ENCODE results near the gene HP1BP3. TPM values are rescaled to one million over a fixed set of nuclear protein-coding genes. Genes with fewer than 3 reads are reported as not detected.

Gene HP1BP3
- total and polyA plus RNA-seq, 5 donors, result 58.1 to 147 (median 140) TPM

- Histone ChIP-seq H3K9me3 (ENCODE audit: control insufficient read depth, low read length) (no peaks in the 10 kb centered on the region), H3K27me3 (ENCODE audit: control insufficient read depth, insufficient read depth) (no peaks in the 10 kb centered on the region), H3K4me3 (ENCODE audit: low read length) (no peak overlapping the region), H3K27ac (ENCODE audit: low read length) (no peak overlapping the region), H3K4me1 (ENCODE audit: control insufficient read depth, insufficient read depth, low read length) (no peaks in the 10 kb centered on the region)
- intact Hi-C loops (cut with DNase I), result no loop called here
- ATAC-seq, result no peak
- 95% methylated on average over 6 of the region's 6 CpGs for WGBS
- no peak for DNase-seq
These were observed 16.6 kb downstream of the HP1BP3 start for GRCh38 chr1:20770314-20771087.

- Histone ChIP-seq H3K4me1 (ENCODE audit: control insufficient read depth, insufficient read depth, low read length) (no peaks in the 10 kb centered on the region), H3K4me3 (ENCODE audit: low read length) (no peak overlapping the region), H3K27me3 (ENCODE audit: control insufficient read depth, insufficient read depth) (no peaks in the 10 kb centered on the region), H3K9me3 (ENCODE audit: control insufficient read depth, low read length) (no peaks in the 10 kb centered on the region), H3K27ac (ENCODE audit: low read length) (no peak overlapping the region)
- ATAC-seq (peak; percentile 38 to 41), DNase-seq (no peak)
- intact Hi-C loops (cut with DNase I), result no loop called here
These were observed 19.8 kb downstream of the HP1BP3 start for GRCh38 chr1:20767271-20767670.

GRCh38 chr1:20763417-20763816 is 23.7 kb downstream of the HP1BP3 start:
- no peak for ATAC-seq
- WGBS, result 96% methylated on average over 3 of the region's 3 CpGs
- H3K27me3 ChIP-seq (ENCODE audit: control insufficient read depth, insufficient read depth), result no peaks in the 10 kb centered on the region
- intact Hi-C loops (cut with DNase I), result no loop called here
- no peaks in the 10 kb centered on the region for H3K9me3 ChIP-seq (ENCODE audit: control insufficient read depth, low read length)
- no peak overlapping the region for H3K27ac ChIP-seq (ENCODE audit: low read length)
- no peak for DNase-seq
- H3K4me1 ChIP-seq (ENCODE audit: control insufficient read depth, insufficient read depth, low read length), result no peaks in the 10 kb centered on the region
- no peak overlapping the region for H3K4me3 ChIP-seq (ENCODE audit: low read length)

- no peak for ATAC-seq
These were observed 26.8 kb downstream of the HP1BP3 start for GRCh38 chr1:20760322-20760721.

GRCh38 chr1:20753589-20753988 is 33.5 kb downstream of the HP1BP3 start:
- Histone ChIP-seq H3K4me1 (ENCODE audit: control insufficient read depth, insufficient read depth, low read length) (no peaks in the 10 kb centered on the region), H3K4me3 (ENCODE audit: low read length) (no peak overlapping the region), H3K27ac (ENCODE audit: low read length) (no peak overlapping the region), H3K9me3 (ENCODE audit: control insufficient read depth, low read length) (no peaks in the 10 kb centered on the region), H3K27me3 (ENCODE audit: control insufficient read depth, insufficient read depth) (no peaks in the 10 kb centered on the region)
- ATAC-seq, result no peak
- WGBS, result 94% methylated on average over 3 of the region's 3 CpGs
- intact Hi-C loops (cut with DNase I), result no loop called here
- DNase-seq, result no peak

More at GRCh38 chr1:20760322-20760721, 26.8 kb downstream of the HP1BP3 start:
- H3K27ac ChIP-seq (ENCODE audit: low read length), result no peak overlapping the region
- intact Hi-C loops (cut with DNase I), result no loop called here
- H3K4me3 ChIP-seq (ENCODE audit: low read length), result no peak overlapping the region
- no peaks in the 10 kb centered on the region for H3K4me1 ChIP-seq (ENCODE audit: control insufficient read depth, insufficient read depth, low read length)
- no peak for DNase-seq
- no peaks in the 10 kb centered on the region for H3K27me3 ChIP-seq (ENCODE audit: control insufficient read depth, insufficient read depth)
- 93% methylated on average over 6 of the region's 6 CpGs for WGBS
- no peaks in the 10 kb centered on the region for H3K9me3 ChIP-seq (ENCODE audit: control insufficient read depth, low read length)

- ATAC-seq (no peak), DNase-seq (no peak)
- no peaks in the 10 kb centered on the region for H3K9me3 ChIP-seq (ENCODE audit: control insufficient read depth, low read length)
- WGBS, result 82% methylated on average over 3 of the region's 3 CpGs
- H3K27me3 ChIP-seq (ENCODE audit: control insufficient read depth, insufficient read depth), result no peaks in the 10 kb centered on the region
- no peaks in the 10 kb centered on the region for H3K4me1 ChIP-seq (ENCODE audit: control insufficient read depth, insufficient read depth, low read length)
- H3K4me3 ChIP-seq (ENCODE audit: low read length), result no peak overlapping the region
- intact Hi-C loops (cut with DNase I), result no loop called here
- H3K27ac ChIP-seq (ENCODE audit: low read length), result no peak overlapping the region
These were observed 35.6 kb downstream of the HP1BP3 start for GRCh38 chr1:20751462-20751990.

GRCh38 chr1:20742671-20743070 is 44.4 kb downstream of the HP1BP3 start:
- H3K4me1 ChIP-seq (ENCODE audit: control insufficient read depth, insufficient read depth, low read length), result no peaks in the 10 kb centered on the region
- DNase-seq, result no peak
- H3K4me3 ChIP-seq (ENCODE audit: low read length), result no peak overlapping the region
- no peaks in the 10 kb centered on the region for H3K9me3 ChIP-seq (ENCODE audit: control insufficient read depth, low read length)
- H3K27me3 ChIP-seq (ENCODE audit: control insufficient read depth, insufficient read depth), result no peaks in the 10 kb centered on the region
- H3K27ac ChIP-seq (ENCODE audit: low read length), result no peak overlapping the region
- intact Hi-C loops (cut with DNase I), result no loop called here
- ATAC-seq, result no peak

- Histone ChIP-seq H3K9me3 (ENCODE audit: control insufficient read depth, low read length) (no peaks in the 10 kb centered on the region), H3K4me1 (ENCODE audit: control insufficient read depth, insufficient read depth, low read length) (no peaks in the 10 kb centered on the region), H3K27ac (ENCODE audit: low read length) (no peak overlapping the region), H3K27me3 (ENCODE audit: control insufficient read depth, insufficient read depth) (no peaks in the 10 kb centered on the region), H3K4me3 (ENCODE audit: low read length) (no peak overlapping the region)
- WGBS, result 75% methylated on average over 2 of the region's 2 CpGs
- intact Hi-C loops (cut with DNase I), result no loop called here
- no peak for ATAC-seq
- DNase-seq, result no peak
These were observed 46.3 kb downstream of the HP1BP3 start for GRCh38 chr1:20740781-20741180.

- Histone ChIP-seq H3K27ac (ENCODE audit: low read length) (no peak overlapping the region), H3K9me3 (ENCODE audit: control insufficient read depth, low read length) (no peaks in the 10 kb centered on the region), H3K4me1 (ENCODE audit: control insufficient read depth, insufficient read depth, low read length) (no peaks in the 10 kb centered on the region), H3K4me3 (ENCODE audit: low read length) (no peak overlapping the region), H3K27me3 (ENCODE audit: control insufficient read depth, insufficient read depth) (no peaks in the 10 kb centered on the region)
- ATAC-seq (no peak), DNase-seq (no peak)
- 63% methylated on average over 2 of the region's 2 CpGs for WGBS
- intact Hi-C loops (cut with DNase I), result no loop called here
These were observed 47.9 kb downstream of the HP1BP3 start for GRCh38 chr1:20739225-20739624.

GRCh38 chr1:20735581-20736111 is 51.5 kb downstream of the HP1BP3 start:
- intact Hi-C loops (cut with DNase I), result no loop called here
- no peak overlapping the region for H3K27ac ChIP-seq (ENCODE audit: low read length)
- 79% methylated on average over 7 of the region's 7 CpGs for WGBS
- no peaks in the 10 kb centered on the region for H3K9me3 ChIP-seq (ENCODE audit: control insufficient read depth, low read length)
- ATAC-seq (peak; percentile 17 to 24), DNase-seq (no peak)
- no peaks in the 10 kb centered on the region for H3K4me1 ChIP-seq (ENCODE audit: control insufficient read depth, insufficient read depth, low read length)
- H3K27me3 ChIP-seq (ENCODE audit: control insufficient read depth, insufficient read depth), result no peaks in the 10 kb centered on the region
- no peak overlapping the region for H3K4me3 ChIP-seq (ENCODE audit: low read length)

GRCh38 chr1:20733360-20733975 is 53.6 kb downstream of the HP1BP3 start:
- no peak for DNase-seq
- peak overlapping the region; percentile 77 for H3K4me3 ChIP-seq (ENCODE audit: low read length)
- WGBS, result 16% methylated on average over 7 of the region's 7 CpGs
- H3K4me1 ChIP-seq (ENCODE audit: control insufficient read depth, insufficient read depth, low read length), result no peaks in the 10 kb centered on the region
- intact Hi-C loops (cut with DNase I), result no loop called here
- H3K27ac ChIP-seq (ENCODE audit: low read length), result peak overlapping the region; percentile 15
- ATAC-seq, result peak in 1 of 2 donors; percentile 18
- H3K27me3 ChIP-seq (ENCODE audit: control insufficient read depth, insufficient read depth), result no peaks in the 10 kb centered on the region
- no peaks in the 10 kb centered on the region for H3K9me3 ChIP-seq (ENCODE audit: control insufficient read depth, low read length)
